PFSK-1 (cell line): ENCODE measurements around the gene C5orf63.

ENCODE experiments used
- FOXP2 ChIP-seq: optimal IDR thresholded peaks from 2 replicates; pipeline ENCODE3; 2011; ENCODE audit warnings: borderline replicate concordance, control low read depth, inconsistent platforms; ENCODE audit not compliant: insufficient read depth; ENCODE audit errors: extremely low read length, extremely low read depth
- POLR2AphosphoS5 ChIP-seq: IDR thresholded peaks from 2 replicates; pipeline ENCODE4 v1.6.1; 2012; ENCODE audit warnings: low read depth, mild to moderate bottlenecking, control low read depth, low read length, moderate library complexity
- SIN3A ChIP-seq: IDR thresholded peaks from 2 replicates; pipeline ENCODE4 v1.6.1; 2012; ENCODE audit warnings: mild to moderate bottlenecking, low read length, moderate library complexity, borderline replicate concordance; ENCODE audit not compliant: insufficient read depth
- TAF1 ChIP-seq: IDR thresholded peaks from 2 replicates; pipeline ENCODE4 v1.6.1; 2012; ENCODE audit warnings: low read length, control low read depth, borderline replicate concordance; ENCODE audit not compliant: insufficient read depth
- TF ChIP-seq, protein P1 (sequence below), 2 experiments: IDR thresholded peaks; 2 replicates each; pipeline versions ENCODE4 v1.6.1 to v1.8.0; 2011 to 2012; ENCODE audit warnings: low read depth in 2 of 2, low read length in 2 of 2, control low read depth in 1 of 2, inconsistent platforms in 1 of 2, mild to moderate bottlenecking in 1 of 2, moderate library complexity in 1 of 2; ENCODE audit not compliant: insufficient read depth in 1 of 2

Gene C5orf63

GRCh38 chr5:127046343-127047072 lies 26.8 kb downstream of the C5orf63 start:
- no peak for TF ChIP-seq POLR2AphosphoS5
- TF ChIP-seq SIN3A = no peak
- TF ChIP-seq FOXP2 = no peak
- no peak for TF ChIP-seq TAF1
- TF ChIP-seq, protein P1, sequence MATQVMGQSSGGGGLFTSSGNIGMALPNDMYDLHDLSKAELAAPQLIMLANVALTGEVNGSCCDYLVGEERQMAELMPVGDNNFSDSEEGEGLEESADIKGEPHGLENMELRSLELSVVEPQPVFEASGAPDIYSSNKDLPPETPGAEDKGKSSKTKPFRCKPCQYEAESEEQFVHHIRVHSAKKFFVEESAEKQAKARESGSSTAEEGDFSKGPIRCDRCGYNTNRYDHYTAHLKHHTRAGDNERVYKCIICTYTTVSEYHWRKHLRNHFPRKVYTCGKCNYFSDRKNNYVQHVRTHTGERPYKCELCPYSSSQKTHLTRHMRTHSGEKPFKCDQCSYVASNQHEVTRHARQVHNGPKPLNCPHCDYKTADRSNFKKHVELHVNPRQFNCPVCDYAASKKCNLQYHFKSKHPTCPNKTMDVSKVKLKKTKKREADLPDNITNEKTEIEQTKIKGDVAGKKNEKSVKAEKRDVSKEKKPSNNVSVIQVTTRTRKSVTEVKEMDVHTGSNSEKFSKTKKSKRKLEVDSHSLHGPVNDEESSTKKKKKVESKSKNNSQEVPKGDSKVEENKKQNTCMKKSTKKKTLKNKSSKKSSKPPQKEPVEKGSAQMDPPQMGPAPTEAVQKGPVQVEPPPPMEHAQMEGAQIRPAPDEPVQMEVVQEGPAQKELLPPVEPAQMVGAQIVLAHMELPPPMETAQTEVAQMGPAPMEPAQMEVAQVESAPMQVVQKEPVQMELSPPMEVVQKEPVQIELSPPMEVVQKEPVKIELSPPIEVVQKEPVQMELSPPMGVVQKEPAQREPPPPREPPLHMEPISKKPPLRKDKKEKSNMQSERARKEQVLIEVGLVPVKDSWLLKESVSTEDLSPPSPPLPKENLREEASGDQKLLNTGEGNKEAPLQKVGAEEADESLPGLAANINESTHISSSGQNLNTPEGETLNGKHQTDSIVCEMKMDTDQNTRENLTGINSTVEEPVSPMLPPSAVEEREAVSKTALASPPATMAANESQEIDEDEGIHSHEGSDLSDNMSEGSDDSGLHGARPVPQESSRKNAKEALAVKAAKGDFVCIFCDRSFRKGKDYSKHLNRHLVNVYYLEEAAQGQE (IDR thresholded peaks at IDR 0.05; ENCODE audit: insufficient read depth in 1 of 2, low read depth in 2 of 2, low read length in 2 of 2) = no peak

DNA sequence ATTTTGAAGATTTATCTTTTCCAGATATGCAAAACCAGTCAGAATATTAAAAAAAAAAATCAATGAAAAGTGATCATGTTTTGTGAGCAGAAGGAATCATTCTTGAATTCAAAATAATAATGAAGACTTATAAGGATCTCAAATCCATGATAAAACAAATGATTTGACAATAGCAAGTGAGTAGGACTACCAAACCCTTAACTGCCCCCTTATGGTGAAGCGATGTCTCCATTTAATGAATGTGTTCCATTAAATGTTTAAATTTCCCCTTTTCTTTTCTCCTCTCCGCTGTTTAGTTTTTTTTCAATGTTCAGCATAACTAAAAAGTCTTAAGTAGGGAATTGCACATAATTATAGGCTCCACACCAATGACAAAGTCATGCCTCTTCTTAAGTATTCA lies 30.7 kb downstream of the C5orf63 start:
- TF ChIP-seq, protein P1 (IDR thresholded peaks at IDR 0.05; ENCODE audit: insufficient read depth in 1 of 2, low read depth in 2 of 2, low read length in 2 of 2) = no peak
- TF ChIP-seq TAF1 (no peak), POLR2AphosphoS5 (no peak), FOXP2 (no peak), SIN3A (no peak)

GRCh38 chr5:127041571-127041970 lies 31.7 kb downstream of the C5orf63 start:
- TF ChIP-seq FOXP2 (no peak), TAF1 (no peak), SIN3A (no peak), POLR2AphosphoS5 (no peak)
- TF ChIP-seq, protein P1 (IDR thresholded peaks at IDR 0.05; ENCODE audit: insufficient read depth in 1 of 2, low read depth in 2 of 2, low read length in 2 of 2) = no peak

DNA sequence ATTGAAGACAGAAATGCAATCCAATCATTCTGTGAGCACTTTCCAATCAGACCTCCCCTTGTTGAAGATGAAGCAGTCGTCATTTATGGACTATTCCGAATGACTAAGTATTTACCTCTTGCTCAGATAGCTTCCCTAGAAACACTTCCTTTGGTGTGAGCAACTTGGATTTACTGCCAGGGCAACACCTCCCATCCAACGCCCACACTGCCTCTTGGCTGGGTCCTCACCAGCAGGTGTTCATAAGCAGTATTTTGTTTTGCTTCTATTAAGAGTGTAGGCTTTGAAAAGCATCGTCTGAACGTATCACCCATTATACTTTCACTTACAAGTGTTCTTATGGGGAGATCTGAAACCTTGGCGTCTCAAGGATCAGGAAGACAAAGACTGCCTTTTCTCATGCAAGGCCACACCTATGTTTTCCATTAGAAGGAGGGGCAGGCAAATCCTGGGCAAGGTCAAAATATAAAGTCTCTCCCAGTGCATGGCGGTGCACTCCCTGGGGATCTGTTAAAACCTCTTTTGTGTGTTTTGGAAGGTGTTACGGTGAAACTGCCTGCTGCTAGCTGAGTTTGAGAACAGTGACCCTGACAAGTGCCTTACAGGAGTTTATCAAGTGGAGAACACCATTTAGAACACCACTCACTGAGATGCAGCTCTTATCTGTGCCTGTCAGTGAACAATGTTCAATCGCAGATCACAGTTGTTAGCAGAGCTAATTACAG lies 32.3 kb downstream of the C5orf63 start:
- TF ChIP-seq, protein P1 (IDR thresholded peaks at IDR 0.05; ENCODE audit: insufficient read depth in 1 of 2, low read depth in 2 of 2, low read length in 2 of 2) = no peak

GRCh38 chr5:127038550-127038949 lies 34.8 kb downstream of the C5orf63 start:
- no peak for TF ChIP-seq TAF1
- TF ChIP-seq, protein P1 (IDR thresholded peaks at IDR 0.05; ENCODE audit: insufficient read depth in 1 of 2, low read depth in 2 of 2, low read length in 2 of 2) = peak; percentile 26 to 62; a peak in 1 of 4 replicates
